ENCODE data around the gene SHMT2. TPM values are rescaled to one million over a fixed set of nuclear protein-coding genes. Genes with fewer than 3 reads are reported as not detected.

The SHMT2 gene
- 10 to 100 TPM; 47.7 to 77.5 TPM for total RNA-seq

GRCh38 chr12:57229634-57230380 is at the start of gene SHMT2:
SHMT2 (plus strand) TSS chr12:57229711; CDS start chr12:57229779, 68 bp downstream.
- H3K9me3 ChIP-seq: no peaks in the 10 kb centered on the region
- H3K4me3 ChIP-seq: peak within 1 kb of the TSS; percentile 18 to 32
- TF ChIP-seq POLR2A (IDR thresholded peaks at IDR 0.05): peak; percentile 17 to 59 (median 47)
- TF ChIP-seq, protein P1, sequence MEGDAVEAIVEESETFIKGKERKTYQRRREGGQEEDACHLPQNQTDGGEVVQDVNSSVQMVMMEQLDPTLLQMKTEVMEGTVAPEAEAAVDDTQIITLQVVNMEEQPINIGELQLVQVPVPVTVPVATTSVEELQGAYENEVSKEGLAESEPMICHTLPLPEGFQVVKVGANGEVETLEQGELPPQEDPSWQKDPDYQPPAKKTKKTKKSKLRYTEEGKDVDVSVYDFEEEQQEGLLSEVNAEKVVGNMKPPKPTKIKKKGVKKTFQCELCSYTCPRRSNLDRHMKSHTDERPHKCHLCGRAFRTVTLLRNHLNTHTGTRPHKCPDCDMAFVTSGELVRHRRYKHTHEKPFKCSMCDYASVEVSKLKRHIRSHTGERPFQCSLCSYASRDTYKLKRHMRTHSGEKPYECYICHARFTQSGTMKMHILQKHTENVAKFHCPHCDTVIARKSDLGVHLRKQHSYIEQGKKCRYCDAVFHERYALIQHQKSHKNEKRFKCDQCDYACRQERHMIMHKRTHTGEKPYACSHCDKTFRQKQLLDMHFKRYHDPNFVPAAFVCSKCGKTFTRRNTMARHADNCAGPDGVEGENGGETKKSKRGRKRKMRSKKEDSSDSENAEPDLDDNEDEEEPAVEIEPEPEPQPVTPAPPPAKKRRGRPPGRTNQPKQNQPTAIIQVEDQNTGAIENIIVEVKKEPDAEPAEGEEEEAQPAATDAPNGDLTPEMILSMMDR (IDR thresholded peaks at IDR 0.05): peak in 1 of 7 experiments; percentile 41
- H3K36me3 ChIP-seq (replicated peaks in 1 of 2; ENCODE audit: insufficient read depth in 1 of 2, low read depth in 2 of 2): peaks cover 8 to 12% of the 10 kb centered on the region in 2 donors
- DNase-seq (peak; percentile 95 to 99 (median 97)), ATAC-seq (peak; percentile 91)
- peak within 1 kb of the TSS; percentile 12 to 72 (median 60) for H3K27ac ChIP-seq
- H3K27me3 ChIP-seq: peaks cover 0 to 2% of the 10 kb centered on the region in 2 donors
- H3K4me1 ChIP-seq: peaks cover 34% of the 10 kb centered on the region
- 1% methylated on average over 33 to 42 of the region's 42 CpGs for WGBS, 2 donors
- intact Hi-C loops (cut with DNase I): no loop called here

DNA sequence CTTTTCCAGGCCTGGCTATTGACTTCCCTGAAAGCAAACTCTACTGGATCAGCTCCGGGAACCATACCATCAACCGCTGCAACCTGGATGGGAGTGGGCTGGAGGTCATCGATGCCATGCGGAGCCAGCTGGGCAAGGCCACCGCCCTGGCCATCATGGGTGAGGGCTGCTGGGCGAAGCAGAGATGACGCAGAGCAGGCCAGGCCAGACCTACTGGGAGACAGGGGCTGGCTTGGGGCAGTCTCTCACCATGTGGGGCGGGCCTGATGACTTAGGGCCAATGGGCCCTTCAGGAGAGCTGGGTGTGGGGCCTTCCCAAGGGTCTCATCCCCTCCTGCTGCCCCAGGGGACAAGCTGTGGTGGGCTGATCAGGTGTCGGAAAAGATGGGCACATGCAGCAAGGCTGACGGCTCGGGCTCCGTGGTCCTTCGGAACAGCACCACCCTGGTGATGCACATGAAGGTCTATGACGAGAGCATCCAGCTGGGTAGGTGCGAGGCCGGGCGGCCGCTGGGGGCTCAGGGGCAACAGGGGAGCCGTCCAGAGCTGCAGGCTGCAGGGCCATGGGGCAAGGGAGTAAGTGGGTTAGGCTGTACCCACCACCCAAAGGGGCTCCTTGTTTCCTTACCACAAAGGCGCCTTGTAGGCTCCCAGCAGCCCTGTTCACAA is 49.1 kb upstream of the SHMT2 start:
- no peak for ATAC-seq
- intact Hi-C loops (cut with DNase I): no loop called here
- H3K9me3 ChIP-seq: no peaks in the 10 kb centered on the region
- 88% methylated on average over 20 of the region's 20 CpGs; no CpG with 5 or more reads in 1 of the 2 donors for WGBS, 2 donors
- no peak overlapping the region for H3K4me3 ChIP-seq
- H3K4me1 ChIP-seq: no peaks in the 10 kb centered on the region
- DNase-seq: no peak
- H3K27ac ChIP-seq: no peak overlapping the region
- no peaks in the 10 kb centered on the region for H3K36me3 ChIP-seq (replicated peaks in 1 of 2; ENCODE audit: insufficient read depth in 1 of 2, low read depth in 2 of 2)
- no peak for TF ChIP-seq POLR2A (IDR thresholded peaks at IDR 0.05)
- TF ChIP-seq, protein P1 (IDR thresholded peaks at IDR 0.05): no peak
- no peaks in the 10 kb centered on the region for H3K27me3 ChIP-seq

- intact Hi-C loops (cut with DNase I): no loop called here
- no peak overlapping the region for H3K27ac ChIP-seq
- TF ChIP-seq POLR2A (IDR thresholded peaks at IDR 0.05): no peak
- TF ChIP-seq, protein P1 (IDR thresholded peaks at IDR 0.05): no peak
- H3K9me3 ChIP-seq: no peaks in the 10 kb centered on the region
- DNase-seq: no peak
- no peaks in the 10 kb centered on the region for H3K36me3 ChIP-seq (replicated peaks in 1 of 2; ENCODE audit: insufficient read depth in 1 of 2, low read depth in 2 of 2)
- no peak for ATAC-seq
- 72 to 77% methylated on average over 9 of the region's 9 CpGs for WGBS, 2 donors
- no peaks in the 10 kb centered on the region for H3K4me1 ChIP-seq
- no peak overlapping the region for H3K4me3 ChIP-seq
- no peaks in the 10 kb centered on the region for H3K27me3 ChIP-seq
Observed at GRCh38 chr12:57181072-57181471, 48.4 kb upstream of the SHMT2 start.

DNA sequence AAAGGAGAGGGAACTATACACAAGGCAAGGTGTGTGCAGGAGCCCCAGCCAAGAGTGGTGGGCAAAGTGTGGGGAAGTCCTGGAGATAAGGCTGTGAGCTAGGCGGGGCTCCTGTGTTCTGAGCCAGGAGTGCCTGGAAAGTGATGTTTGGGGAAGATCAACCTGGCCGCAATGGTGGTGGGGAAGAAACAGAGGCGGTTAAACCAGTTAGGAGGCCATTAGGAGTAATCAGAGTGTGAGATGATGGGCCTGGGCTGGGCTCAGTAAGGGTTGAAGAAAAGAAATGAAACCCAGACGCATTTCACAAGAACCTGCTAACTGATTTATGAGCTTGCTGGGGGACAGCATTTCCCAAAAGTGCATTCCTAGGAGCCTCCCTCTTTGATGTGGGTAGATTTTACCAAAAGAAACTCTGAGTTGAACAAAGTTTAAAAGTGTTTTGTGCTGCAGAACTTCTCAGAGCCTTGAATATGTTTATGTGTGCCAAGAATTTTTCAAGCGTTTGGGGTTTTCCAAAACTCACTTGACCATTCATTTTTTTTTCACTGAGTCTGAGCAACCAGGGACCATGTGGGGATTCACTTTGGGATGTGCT is 47.9 kb upstream of the SHMT2 start:
- ATAC-seq (no peak), DNase-seq (no peak)
- Histone ChIP-seq H3K4me1 (no peaks in the 10 kb centered on the region), H3K4me3 (no peak overlapping the region), H3K36me3 (replicated peaks in 1 of 2; ENCODE audit: insufficient read depth in 1 of 2, low read depth in 2 of 2) (no peaks in the 10 kb centered on the region), H3K27me3 (no peaks in the 10 kb centered on the region), H3K27ac (no peak overlapping the region), H3K9me3 (no peaks in the 10 kb centered on the region)
- TF ChIP-seq, protein P1 (IDR thresholded peaks at IDR 0.05): no peak
- no peak for TF ChIP-seq POLR2A (IDR thresholded peaks at IDR 0.05)
- intact Hi-C loops (cut with DNase I): no loop called here
- WGBS, 2 donors: 72 to 79% methylated on average over 5 of the region's 5 CpGs
